NCI-H446 (cell line): ENCODE data around the gene HRK.

Source experiments
- DNase-seq, 2 experiments: peaks; one replicate each; lab custom pipeline; 2025; lab: John Stamatoyannopoulos, UW

HRK gene

DNA sequence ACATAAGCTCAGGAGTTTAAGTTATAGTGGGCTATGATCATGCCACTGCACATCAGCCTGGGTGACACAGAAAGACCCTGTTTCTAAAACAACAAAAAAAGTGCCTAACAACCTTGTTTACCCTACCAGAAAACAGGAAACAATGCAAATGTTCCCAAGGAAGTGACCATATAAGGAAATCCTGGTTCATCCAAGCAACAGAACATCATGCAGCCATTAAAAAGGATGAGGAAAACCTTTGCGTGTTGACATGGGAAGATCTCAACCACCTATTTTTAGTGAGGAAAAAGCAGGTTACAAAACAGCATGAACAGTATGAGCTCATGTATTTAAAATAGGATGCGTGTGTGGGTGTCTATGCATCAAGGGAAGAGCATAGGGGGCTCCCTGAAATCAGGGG, 13.7 kb downstream of the HRK start:
- DNase-seq: no peak

DNA sequence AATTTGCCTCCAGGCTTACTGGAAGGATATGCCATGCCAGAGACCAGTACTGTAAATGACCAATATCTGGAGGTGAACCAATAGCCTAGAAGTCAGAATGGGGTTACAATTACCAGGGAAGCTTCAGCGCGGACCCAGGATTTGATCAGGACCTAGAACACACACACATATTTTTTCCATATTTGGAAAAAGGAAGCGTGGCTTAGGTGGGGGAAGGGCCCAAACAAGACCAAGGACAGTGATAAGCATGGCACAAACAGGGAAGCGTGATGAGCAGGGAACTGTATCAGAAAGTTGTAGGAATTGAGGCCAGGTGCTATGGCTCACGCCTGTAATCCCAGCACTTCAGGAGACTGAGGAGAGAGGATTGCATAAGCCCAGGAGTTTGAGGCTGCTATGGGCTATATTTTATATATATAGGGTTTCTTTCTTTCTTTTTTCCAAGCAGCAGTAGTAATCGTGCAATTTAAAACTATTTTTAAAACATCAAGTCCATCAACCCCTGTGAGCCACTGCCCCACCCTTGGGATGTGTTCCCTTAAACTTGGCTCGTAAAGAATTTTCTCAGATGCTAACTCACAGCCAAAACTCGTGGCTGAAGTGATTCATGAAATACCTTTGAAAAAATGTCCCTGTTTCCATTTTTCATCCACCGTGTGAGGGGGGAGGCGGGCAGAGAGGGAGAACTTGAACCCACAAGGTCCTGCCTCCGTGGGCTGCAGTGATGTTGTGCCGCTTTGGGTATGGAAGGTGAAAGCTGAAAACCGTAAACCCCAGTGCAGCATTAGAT, 16.7 kb downstream of the HRK start:
- no peak for DNase-seq

- no peak for DNase-seq
Observed at GRCh38 chr12:116863275-116863767, 17.9 kb downstream of the HRK start.

DNA sequence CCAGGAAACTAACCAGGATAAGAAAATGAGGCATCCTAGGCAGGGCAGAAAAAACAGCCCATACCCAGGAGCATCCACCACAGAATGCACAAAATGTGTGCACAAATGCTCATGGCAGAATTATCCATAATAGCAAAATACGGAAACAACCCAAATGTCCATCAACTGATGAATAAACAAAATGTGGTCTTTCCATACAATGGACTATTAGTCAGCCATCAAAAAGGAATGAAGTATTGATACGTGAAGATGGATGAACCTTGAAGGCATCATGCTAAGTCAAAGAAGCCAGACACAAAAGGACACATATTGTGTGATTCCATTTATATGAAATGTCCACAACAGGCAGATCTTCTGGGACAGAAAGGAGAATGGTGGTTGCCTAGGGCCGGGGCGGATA, 19.1 kb downstream of the HRK start:
- DNase-seq: no peak

GRCh38 chr12:116861320-116861719, 19.9 kb downstream of the HRK start:
- no peak for DNase-seq

DNA sequence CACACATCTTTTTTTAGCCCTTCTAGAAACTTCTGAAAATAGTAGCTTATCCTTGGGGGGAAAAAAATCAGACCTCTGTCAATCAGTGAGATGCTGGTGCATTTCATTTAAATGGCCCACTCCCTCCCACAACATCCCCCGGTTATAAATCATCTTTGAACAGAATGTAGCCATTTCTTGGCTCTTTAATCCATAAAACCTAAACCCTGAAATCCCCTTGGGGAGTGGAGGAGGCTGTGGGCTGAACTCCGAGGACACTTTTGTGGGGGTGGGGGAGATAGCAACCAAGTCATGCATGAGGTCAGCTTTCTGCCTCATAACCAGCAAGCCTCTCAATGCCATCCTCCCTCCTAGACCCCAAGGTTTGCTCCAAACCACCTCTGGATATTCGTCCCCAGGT, 21.0 kb downstream of the HRK start:
- no peak for DNase-seq

GRCh38 chr12:116859079-116859478, 22.2 kb downstream of the HRK start:
- DNase-seq: no peak

DNA sequence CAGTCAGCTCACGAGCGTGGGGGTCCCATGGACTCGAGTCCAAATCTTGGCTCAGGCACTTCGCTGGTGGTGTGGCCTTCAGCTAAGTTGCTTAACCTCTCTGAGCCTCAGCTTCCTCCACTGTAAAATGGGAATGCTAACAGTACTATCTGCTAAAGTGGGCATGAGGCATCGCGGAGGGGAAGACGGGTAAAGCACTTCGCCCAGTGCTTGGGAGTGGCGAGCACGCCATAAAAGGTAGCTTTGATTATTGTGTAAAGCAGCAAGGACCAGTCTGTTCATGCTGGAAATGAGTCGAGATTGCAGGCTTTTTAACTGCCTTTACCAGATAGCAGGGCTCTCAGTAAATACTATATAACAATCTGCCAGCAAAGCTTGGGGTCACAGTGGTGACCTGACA, 24.5 kb downstream of the HRK start:
- DNase-seq: no peak

DNA sequence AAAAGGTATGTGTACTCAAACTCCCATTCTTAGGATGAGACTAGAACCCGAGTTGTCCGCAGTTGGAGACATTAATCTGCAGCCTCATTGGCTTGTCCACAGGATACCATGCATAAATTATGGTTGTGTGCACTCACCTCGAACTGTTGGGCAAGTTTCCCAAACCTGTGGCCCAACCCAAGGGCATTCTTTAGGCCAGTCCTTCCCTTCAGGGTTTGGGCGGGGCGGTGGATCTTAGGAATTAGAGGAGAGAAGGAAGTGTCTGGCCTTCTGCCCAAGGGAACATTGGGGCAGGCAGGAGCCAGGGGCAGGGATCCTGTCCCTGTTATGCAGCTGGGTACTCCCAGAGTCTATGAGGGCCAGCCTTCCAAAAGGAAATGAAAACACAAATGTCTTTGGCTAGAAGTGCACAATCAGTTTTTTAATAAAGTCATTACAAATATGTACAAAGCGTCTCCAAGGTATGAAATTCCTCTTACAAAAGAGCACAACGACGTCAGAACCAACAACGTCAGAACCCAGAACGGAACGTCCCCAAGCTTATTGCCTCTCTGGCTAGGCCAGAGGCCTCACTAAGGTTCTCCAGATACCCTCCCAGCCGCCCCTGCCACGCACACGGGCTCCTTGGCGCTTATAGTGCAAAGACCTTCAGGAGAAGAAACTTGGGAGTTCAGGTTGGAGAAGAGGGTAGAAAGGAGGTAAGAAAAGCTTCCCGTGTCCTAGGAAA, 25.3 kb downstream of the HRK start:
- DNase-seq: no peak

DNA sequence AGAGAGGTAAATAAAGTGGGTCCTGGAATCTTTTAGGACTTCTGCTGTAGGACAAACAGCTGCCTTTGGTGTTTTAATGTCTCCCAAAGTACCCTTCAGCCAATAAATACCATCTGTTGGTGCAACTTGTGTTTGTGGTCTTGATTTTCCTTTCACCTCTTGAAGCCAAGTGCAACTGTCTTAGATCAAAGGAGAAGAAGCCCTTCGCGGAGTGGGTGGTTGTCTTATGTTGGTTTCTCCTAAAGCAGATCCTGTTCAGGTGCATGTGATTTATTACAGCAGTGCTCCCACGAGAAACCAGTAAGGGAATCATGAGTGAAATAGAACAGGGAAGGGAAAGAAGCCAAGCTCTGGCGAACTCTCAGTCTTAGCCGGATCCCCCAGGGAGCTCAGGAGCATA, 27.7 kb downstream of the HRK start:
- DNase-seq: no peak

DNA sequence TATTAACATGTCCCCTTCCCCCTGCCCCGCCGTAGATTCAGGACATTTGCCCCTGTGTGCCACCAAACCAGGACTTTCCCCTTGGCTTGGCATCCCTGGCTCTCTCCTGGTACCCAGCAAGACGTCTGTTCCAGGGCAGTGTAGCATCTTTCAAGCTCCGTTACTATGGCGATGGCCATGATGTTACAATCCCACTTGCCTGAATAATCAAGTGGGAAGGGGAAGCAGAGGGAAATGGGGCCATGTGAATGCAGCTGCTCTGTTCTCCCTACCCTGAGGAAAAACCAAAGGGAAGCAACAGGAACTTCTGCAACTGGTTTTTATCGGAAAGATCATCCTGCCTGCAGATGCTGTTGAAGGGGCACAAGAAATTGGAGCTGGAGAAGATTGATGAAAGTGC, 28.9 kb downstream of the HRK start:
- no peak for DNase-seq

- DNase-seq: no peak
Observed at GRCh38 chr12:116849216-116849615, 32.0 kb downstream of the HRK start.

DNA sequence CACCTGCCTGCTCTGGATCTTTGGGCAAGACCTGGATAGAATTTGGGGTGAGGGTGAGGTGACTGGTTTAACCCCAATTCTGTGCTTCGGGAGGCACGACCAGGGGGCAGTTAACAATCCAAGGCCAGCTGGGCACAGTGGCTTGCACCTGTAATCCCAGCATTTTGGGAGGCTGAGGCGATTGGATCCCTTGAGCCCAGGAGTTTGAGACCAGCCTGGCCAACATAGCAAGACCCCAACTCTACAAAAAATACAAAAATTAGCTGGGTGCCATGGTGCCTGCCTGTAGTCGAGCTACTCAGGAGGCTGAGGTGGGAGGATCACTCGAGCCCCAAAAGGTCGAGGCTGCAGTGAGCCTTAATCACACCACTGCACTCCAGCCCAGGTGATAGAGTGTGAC, 38.2 kb downstream of the HRK start:
- no peak for DNase-seq

DNA sequence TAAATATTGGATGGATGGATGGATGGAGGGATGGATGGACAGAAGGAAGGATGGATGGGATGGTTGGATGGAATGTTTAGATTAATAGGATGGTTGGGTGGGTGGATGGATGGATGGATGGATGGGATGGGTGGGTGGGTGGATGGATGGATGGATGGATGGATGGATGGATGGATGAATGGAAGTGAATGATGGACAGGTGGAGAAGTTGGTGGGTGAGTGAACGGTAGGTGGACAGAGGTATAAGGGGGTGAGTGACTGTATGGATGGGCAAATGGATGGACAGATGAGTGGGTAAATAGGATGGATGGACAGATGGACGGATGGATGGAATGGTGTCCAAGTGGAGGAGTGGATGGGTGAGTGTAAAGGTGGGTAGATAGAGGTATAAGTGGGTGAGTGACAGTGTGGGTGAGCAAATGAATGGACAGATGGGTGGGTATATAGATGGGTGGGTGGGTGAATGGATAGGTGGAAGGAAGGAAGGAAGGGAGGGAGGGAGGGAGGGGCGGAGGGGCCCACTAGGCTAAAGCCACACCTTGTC, 41.9 kb downstream of the HRK start:
- DNase-seq: no peak

DNA sequence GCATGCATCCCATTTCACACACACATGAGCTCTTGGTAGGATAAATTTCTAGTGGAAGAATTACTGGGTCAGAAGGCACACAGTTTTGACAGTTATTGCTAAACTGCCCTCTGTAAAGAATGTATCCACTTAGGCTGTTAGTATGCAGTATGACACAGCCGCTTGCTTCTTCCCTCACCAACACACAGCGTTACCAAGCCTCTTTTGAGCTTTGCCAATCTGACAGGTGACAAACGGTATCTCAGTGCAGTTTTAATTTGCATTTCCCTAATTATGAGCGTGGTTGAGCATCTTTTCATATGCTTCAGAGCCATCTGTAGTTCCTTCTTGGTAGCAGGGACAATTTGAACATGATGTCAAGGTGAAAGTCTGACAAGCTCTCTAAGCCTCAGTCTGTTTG, 42.9 kb downstream of the HRK start:
- DNase-seq: no peak

- DNase-seq: no peak
Observed at GRCh38 chr12:116837097-116837496, 44.1 kb downstream of the HRK start.

GRCh38 chr12:116835484-116835883, 45.8 kb downstream of the HRK start:
- DNase-seq: no peak

DNA sequence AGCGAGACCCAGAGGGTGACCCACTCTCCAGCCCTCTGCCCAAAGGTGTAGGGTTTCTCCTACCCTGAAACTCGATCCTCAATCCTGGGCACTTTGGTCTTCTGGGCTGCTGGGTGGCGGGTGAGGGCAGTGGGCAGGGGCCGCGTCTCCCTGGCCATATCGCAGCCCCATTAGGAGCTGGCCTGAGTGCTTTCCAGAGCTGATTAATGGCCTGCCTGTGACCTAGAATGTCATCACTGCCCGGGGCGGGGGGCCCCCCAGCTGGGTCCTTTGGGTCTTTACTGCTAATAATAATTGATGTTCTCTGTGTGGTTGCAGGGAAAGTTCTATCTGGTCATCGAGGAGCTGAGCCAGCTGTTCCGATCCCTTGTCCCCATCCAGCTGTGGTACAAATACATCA, 47.8 kb downstream of the HRK start:
- no peak for DNase-seq

DNA sequence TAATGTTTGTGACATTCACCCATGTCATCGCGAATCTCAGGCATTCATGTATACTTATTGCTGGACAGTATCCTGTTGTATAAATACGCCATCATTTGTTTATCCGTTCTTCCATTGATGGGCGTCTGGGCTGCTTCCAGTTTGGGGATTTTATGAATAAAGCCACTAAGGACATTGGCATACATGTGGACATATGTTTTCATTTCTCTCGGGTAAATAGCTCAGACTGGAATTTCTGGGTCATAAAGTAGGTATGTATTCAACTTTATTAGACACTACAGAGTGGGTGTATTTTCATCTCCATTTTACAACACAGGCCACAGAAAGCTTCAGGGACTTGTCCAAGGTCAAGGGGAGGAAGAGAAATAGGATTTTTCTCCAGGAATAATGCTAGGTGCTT, 48.9 kb downstream of the HRK start:
- DNase-seq: no peak

- DNase-seq: no peak
Observed at GRCh38 chr12:116827432-116827831, 53.8 kb downstream of the HRK start.

GRCh38 chr12:116821291-116821690, 60.0 kb downstream of the HRK start:
- DNase-seq: no peak

DNA sequence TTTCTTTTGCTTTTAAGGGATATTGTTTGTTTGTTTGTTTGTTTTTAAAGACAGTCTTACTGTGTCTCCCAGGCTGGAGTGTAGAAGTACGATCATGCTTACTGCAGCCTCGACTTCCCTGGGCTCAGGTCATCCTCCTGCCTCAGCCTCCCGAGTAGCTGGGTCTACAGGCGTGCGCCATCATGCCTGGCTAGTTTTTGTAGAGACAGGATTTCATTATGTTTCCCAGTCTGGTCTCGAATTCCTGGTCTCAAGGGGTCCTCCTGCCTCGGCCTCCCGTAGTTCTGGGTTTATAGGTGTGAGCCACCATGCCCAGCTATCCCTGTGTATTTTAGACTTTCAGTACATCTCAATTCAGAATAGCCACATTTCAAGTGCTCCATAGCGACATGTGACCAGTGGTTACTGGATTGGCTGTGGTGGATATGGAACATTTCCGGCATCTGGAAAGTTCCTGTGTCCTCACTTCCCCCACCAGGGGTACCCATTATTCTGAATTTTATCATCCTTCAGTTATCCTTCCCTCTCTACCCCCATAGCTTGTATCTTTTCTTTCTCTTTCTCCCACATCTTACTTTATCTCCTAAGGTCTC, 61.1 kb downstream of the HRK start:
- no peak for DNase-seq
